Breast epithelium (tissue), 3 donors: ENCODE measurements around the gene NADSYN1.

Experiments
- POLR2A ChIP-seq: fragments of 450-650 bp; IDR thresholded peaks from one replicate; pipeline ENCODE4 v1.6.1; 2016; ENCODE audit warnings: antibody characterized with exemption, mild to moderate bottlenecking, moderate library complexity
- POLR2AphosphoS5 ChIP-seq, 3 donors: sonication (generic); formaldehyde crosslinking; IDR thresholded peaks; one replicate each; pipeline ENCODE4 v1.6.1; 2017; ENCODE audit warnings: antibody characterized with exemption in 3 of 3
- TF ChIP-seq, protein P1 (sequence below), 3 donors: fragments of 450-650 bp; IDR thresholded peaks; one replicate each; pipeline ENCODE4 v1.5.1; 2016 to 2017; ENCODE audit warnings: antibody characterized with exemption in 3 of 3, mild to moderate bottlenecking in 3 of 3, moderate library complexity in 3 of 3

DNA sequence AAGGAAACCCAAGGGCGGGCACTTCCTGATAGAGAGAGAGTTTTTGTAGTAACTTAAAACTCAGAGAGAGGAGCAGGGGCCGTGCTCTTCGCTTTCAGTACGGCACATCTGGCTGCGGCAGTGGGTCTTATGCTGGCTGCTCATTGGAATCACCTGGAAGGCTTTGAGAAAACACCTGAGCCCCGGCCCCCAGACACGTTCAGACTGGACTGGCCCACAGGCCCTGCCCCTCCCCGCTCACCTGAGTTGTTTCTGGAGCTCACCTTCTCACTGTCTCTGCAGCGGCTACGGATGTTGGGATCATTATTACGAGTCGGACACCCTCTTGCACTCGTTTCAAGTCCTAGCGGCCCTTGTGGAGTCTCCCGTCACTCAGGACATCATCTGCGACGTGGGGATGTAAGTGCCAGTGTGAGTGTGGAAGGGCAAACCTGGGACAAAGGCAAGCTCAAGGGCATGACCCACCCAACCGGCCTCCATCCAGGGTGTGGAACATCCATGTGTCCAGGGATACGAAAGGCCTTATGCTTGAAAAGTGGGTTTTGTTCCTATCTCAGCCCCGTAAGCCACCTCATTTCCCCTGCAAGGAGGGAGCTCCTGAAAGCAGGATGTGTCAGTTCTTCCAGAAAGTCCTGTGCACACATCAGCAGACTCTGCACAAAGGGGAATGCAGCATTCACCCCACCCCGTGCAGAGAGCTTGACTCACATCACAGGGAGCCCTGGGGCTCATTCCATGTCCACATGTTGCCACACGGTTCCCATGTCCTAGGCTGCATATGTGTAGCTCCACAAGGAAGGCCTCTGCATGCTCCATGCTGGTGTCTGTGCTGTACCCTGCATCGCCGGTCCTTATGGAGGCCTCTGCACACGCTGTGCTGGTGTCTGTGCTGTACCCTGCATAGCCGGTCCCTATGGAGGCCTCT, 5.4 kb downstream of the NADSYN1 start:
- TF ChIP-seq, protein P1, sequence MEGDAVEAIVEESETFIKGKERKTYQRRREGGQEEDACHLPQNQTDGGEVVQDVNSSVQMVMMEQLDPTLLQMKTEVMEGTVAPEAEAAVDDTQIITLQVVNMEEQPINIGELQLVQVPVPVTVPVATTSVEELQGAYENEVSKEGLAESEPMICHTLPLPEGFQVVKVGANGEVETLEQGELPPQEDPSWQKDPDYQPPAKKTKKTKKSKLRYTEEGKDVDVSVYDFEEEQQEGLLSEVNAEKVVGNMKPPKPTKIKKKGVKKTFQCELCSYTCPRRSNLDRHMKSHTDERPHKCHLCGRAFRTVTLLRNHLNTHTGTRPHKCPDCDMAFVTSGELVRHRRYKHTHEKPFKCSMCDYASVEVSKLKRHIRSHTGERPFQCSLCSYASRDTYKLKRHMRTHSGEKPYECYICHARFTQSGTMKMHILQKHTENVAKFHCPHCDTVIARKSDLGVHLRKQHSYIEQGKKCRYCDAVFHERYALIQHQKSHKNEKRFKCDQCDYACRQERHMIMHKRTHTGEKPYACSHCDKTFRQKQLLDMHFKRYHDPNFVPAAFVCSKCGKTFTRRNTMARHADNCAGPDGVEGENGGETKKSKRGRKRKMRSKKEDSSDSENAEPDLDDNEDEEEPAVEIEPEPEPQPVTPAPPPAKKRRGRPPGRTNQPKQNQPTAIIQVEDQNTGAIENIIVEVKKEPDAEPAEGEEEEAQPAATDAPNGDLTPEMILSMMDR (IDR thresholded peaks at IDR 0.05): no peak
- no peak for TF ChIP-seq POLR2AphosphoS5 (IDR thresholded peaks at IDR 0.05)
- no peak for TF ChIP-seq POLR2A
